Measurements from ENCODE around the gene OPCML.

The OPCML gene

GRCh38 chr11:132866783-132867545, 665.3 kb downstream of the OPCML start:
- no peak for DNase-seq

GRCh38 chr11:132865623-132866022, 666.7 kb downstream of the OPCML start:
- DNase-seq = no peak

DNA sequence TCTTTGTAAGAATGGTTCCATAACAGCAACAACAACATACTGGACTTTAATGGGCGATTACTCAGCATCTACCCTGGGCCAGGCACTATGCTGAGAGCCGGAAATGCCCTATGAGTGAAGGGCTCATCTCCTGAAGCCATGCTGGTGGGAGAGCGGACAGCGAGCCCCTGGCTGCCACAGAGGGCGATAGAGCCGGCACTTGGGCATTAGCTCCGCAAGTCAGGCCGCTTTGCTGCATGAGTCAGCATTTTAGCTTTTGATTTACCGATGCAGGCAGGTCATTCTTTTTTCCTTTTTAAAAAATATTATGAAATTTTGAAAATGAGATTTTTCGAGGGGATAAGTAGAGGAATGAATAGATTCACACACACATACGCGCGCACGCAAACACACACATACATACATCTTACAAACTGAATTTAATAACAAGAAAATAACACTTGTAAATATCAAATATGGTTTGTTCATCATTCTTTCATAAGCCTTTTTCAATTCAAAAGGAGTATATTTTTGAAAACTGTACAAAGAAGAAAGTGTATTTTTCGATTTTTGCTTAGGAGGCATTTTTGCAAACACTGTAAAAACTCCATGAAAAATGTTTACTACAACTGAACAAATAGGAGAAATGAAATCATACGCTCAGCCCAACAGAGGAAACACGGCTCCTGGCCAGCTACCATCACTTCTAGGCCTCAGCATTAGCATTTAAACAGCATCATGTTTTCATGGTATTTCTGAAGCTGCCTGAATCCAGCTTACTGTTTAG, 667.3 kb downstream of the OPCML start:
- DNase-seq = no peak

- no peak for DNase-seq
Measured at GRCh38 chr11:132862933-132863332, 669.4 kb downstream of the OPCML start.

DNA sequence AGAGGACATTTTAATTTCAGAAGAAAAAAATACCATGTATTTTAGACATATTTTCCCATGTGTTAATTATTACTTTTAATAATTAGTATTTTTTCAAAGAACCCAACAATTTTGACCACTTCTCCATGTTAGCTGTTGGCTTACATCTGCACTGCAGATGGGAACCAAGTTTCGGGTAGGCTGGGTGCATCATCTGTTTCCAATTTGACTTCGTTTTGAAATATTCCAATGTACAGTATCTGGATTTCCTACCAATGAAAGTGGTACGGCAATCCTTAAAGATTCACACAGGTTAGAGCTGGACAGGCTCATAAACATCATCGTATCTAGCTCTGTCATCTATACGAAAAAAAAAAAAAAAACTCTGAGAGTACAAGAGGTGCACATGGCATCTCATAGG, 670.2 kb downstream of the OPCML start:
- DNase-seq = no peak

- no peak for DNase-seq
Measured at GRCh38 chr11:132859306-132859705, 673.0 kb downstream of the OPCML start.

DNA sequence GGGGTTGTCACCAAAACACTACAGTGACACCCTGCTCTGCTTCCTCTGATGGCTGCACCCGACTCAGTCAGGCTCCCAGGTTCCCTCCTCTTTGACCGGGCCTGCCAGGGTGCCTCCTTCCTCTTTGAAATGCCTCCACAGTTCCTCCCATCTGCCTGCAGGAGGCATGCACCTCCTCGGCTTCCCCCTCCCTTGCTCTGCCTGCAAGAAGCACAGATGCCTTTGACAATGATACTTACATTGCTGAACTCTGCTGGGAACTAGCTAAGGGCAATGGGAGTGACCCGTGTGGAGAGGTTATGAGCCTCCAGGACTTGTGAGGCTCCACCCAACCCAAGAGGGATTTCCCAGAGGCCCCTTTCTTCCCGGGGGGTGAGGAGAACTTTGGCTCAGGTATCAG, 674.1 kb downstream of the OPCML start:
- DNase-seq = no peak

DNA sequence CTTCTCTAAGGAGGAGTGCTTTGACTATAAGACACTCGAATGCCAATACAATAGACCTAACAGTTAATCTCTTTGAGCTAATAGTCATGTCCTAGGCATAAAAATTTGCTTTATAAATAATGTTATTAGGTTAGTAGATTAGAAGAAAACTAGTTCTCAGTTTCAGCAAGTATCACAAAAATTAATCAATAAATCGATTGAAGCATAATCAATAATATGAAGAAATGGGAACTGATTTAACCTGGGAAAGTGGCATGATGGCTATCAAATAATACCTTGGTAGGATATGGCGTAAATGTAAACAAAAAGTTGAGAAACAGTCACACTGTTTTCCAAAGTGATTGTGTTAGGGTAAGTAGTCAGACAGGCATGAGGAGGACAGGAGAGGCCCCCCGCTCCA, 676.3 kb downstream of the OPCML start:
- DNase-seq = no peak

DNA sequence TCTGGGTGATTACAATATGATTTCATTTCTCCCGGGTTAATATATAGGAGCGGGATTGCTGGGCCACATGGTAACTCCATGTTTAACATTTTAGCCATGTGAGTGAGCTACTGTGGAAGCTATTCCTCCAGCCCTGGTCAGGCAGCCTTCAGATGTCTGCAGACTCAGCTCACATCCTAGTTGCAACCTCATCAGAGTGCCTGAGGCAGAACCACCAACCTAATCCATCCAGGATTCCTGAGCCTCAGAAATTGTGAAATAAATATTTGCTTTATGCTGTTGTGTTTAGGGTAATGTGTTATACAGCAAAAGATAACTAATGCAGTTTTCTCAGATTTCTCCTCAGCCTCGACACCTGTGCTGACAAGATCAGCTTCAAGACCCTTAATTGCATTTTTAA, 676.8 kb downstream of the OPCML start:
- no peak for DNase-seq

DNA sequence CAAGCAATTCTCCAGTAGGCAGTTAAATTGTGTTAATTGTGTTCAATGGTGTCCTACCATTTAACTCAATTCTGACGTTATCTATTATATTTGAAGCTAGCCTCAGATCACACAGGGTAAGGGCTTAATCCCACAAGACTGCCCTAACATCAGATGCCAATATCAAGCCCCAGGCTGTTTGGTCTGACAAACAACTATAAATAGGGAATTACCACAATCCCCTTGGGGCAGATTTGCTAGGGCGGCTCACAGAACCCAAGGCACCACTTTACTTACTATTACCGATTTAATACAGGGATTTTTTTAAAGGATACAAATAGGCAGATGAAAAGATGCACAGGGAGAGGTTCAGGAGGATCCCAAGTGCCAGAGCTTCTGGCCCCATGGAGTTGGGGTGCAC, 678.4 kb downstream of the OPCML start:
- DNase-seq = no peak

DNA sequence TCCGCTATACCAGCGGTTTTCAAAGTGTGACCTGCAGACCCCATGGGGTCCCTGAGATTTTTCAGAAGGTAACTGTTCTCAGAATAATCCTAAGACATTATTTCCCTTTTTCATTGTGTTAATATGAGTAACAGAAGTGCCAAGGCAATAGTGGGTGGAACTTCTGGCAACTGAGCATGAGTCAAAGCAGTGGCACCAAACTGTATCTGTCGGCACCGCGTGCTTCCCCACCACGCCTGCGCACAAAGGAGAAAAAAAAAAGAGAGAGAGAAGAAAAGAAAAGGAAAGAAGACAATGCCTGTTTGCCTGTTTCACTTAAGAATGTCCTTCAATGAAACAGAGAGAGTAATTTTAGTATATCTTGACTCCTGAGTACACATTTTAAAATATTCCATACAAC, 679.9 kb downstream of the OPCML start:
- no peak for DNase-seq

DNA sequence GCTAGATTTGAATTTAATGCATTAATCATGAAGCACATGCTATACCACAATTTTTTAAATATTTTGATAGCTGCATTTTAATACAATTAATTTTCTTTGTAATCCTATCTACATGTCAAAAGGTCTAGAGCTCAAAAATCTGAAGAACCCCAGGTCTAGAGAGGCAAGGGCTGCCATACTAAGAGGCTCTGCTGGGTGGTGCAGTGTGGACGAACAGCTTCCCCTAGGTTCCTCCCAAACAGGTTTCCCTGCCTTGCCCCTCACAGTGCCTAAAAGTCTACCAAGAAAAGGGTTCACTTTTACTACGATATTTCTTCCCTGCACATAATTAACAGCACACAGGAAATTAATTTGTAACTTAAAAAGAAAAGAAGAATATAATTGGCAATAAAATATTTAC, 681.1 kb downstream of the OPCML start:
- no peak for DNase-seq

DNA sequence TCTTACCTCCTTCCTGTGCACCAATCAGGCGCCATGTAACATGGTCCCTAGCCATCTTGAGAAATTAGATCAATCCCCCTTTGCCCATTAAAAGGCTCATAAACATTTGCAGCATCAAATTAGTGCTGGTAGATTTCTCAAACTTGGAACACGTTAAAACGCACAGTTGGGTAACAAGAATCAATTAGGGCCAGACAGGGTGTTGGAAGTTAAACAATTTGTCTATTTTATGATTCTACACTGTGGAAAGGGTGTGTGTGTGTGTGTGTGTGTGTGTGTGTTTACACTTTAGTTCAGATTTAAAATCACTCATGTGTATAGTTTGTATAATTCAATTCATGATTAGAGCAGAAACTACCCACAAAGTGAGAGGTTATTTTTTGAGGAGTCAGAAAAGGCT, 682.0 kb downstream of the OPCML start:
- no peak for DNase-seq

- no peak for DNase-seq
Measured at GRCh38 chr11:132848336-132848735, 684.0 kb downstream of the OPCML start.

DNA sequence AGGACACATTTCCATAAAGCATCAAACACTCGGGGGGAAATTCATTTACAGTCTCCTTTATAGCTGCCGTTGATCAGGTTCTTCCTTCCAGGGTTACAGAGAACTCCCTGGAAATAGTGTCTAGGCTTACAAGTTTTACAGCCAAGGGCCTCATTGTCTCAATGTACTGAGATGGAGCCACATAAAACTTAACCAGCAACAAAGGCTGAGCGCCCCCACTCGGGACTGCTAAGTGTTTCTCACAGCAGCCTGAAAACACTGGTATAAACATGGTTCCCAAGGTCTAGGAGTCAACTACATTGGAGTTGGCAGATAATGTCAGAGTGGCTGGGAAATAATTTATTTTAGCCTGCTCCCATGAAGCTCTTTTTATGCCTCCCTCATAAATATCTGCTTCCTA, 686.2 kb downstream of the OPCML start:
- DNase-seq = no peak

DNA sequence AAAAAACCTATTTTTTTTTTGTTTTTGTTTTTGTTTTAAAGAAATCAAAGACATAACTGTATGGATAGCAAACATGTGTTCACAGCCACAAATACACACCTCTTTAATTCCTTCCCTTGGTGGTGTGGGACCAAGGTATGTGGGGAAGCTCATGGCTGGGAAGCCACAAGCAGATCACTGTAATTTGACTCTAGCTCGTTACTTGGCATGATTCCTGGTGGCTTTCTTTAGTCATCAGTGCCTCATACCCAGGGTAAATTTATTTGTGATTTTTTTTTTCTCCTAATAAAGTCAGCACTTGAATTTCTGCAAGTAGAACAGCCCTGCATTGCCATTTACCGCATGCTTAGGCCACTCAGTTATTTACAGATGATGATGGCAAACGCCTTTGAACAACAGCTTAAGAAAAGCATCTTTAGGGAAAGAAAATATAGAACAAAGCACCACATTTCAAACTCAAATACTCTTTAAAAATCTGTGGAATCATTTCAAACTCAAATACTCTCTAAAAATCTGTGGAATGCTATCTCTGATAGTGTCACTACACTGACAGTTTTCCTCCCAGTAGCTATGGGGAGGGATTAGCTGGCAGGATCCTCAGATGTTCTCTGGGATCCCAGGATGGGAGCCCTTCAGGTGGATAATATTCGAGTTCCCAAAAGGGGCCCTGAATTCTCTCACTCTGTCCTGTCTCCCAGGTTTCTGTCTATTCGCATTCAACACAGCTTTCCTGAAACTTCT, 687.2 kb downstream of the OPCML start:
- DNase-seq = no peak

- DNase-seq = no peak
Measured at GRCh38 chr11:132840660-132841059, 691.6 kb downstream of the OPCML start.

DNA sequence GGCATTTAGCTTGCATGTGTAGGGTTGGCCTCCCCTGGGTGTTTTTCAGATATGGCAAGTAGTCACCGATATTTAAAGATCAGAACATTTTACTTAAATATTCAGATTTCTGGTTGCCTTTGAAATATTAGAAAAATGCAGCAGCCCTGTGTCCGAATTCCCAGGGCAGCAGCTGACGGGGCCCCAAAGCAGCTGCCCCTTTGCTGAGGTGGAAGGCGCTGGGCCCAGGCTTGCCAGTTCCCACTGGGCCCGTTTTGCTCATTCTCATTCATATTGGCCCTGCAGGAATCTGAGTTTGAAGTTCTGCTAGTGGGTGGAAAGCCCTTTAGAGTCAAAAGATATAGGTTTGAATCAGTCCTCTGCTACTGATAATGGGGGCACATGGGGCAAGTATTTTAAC, 692.1 kb downstream of the OPCML start:
- DNase-seq = no peak

DNA sequence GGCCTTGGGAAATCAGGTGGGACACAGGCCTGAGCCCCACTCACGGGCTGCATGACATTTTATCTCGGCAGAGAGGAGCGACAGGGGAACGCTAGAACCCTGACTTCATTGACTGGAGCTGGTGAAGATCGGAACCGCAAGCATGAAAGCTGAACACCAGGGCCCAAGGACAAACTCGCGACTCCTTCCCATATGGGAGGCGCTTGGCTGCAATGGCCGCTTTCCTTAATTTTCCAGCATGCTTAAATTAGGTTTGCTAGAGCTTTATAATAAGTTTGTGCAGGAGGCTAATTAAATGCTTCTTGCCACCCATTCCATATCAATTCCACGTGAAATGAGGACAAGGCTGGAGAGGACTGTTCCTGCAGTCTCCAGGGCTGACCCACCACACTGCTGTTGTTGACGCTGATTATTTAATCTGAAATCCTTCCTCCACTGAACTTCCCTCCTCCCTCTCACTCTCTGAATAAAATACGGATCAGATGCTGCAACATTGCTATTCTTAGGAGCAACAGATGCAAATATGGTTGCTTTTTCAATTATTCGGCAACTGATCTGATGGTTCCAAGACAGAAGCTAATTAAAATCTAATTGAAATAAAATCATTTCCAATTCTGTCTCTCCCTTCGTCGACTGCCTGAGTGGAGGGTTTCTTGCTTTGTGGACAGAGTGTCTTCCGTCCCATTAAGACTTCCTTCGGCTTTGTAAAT, 692.9 kb downstream of the OPCML start:
- no peak for DNase-seq

DNA sequence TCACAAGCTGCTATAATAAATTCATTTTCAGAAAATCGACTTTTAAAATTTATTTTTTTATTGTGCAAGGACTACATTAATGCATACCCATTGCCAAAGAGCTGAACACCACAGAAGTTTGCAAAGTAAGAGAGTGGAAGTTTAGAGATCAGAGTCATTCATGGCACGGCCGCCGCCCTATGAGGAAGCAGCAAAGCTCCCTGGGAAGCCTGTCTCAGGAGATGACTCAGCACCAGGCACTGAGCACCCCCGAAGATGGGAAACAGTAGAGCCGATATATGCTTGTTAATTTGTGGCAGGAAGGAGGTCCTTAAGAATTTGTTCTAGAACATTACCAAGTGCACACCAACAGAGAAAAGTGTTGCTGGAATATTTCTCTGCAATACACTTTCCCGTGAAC, 693.7 kb downstream of the OPCML start:
- no peak for DNase-seq

DNA sequence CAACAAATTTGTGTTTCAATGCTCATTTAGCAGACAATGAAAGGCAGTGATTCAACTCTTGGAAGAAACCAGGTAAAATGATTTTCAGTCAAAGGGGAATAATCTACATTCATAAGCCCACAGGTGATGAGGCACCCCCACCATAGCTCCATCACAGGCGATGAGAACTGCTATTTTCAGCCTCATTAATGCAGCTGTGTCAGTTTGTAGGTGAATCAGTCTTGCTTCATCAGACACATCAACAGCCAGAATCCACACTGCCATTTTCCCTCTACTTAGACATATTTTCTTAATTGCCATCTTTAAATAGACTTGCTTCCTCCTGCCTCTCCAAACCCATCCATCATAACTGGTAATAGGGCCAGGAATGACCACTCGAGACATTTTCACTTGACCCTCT, 701.0 kb downstream of the OPCML start:
- no peak for DNase-seq

DNA sequence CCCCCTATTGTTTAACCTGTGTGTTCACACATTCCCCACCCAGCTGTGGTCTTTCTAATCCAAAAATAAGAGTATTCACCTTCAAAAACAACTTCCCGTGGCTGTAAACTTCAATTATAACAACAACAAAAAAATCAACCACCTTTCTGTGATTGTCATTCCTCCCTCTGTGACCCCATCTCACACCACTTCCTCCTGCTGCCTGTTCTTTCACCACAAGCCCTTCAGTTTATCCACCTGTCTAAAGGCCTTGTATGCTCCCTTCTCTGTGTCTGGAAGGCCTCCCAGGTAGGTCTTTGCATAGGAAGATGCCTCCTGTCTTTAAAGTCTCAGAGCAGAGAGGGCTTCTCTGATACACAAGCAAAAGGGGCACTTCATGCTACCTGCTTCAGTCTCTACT, 707.7 kb downstream of the OPCML start:
- no peak for DNase-seq

GRCh38 chr11:132822276-132822675, 710.0 kb downstream of the OPCML start:
- DNase-seq = no peak

All from activated T-cell treated with anti-CD3 and anti-CD28 coated beads for 4 hours (primary cell).